HepG2 (cell line): ENCODE results near the gene FARSB. TPM values are rescaled to one million over a fixed set of nuclear protein-coding genes. Genes with fewer than 3 reads are reported as not detected.

Experiments
- ATAC-seq: fragments of 200-7000 bp; cut with Tn5 transposase; 3 replicates; pipeline ENCODE4 v1.9.1; 2020; ENCODE audit warnings: mild to moderate bottlenecking, moderate library complexity
- BruUV-seq: library from RNA; stranded (reverse); fragments of 400-500 nt; replicated peaks from 2 replicates; lab custom pipeline; 2021; lab: Mats Ljungman, UMichigan
- CTCF ChIA-PET: fragments of 300-600 bp; formaldehyde crosslinking; extraction: SDS; loops from one replicate; lab custom pipeline; 2021; ENCODE audit warnings: low total read pairs, inconsistent platforms, low intra/inter-chr PET ratio; lab: Yijun Ruan, JAX
- POLR2A ChIA-PET: fragments of 350-600 bp; sonication (Branson Sonifier 250); formaldehyde crosslinking; loops from one replicate; lab custom pipeline; 2020; ENCODE audit warnings: antibody characterized with exemption, inconsistent platforms; lab: Yijun Ruan, JAX
- DNase-seq: peaks from one replicate; pipeline ENCODE4 v3.0.0-alpha.2; 2015; ENCODE audit warnings: low spot score
- FAIRE-seq: peaks from 3 replicates; lab custom pipeline; 2011; peaks lifted over from hg19 to GRCh38; lab: Jason Lieb, UNC
- H2AFZ ChIP-seq: one replicate; pipeline ENCODE4 v1.6.1; 2011; ENCODE audit warnings: low read length, inconsistent platforms
- H3K27ac ChIP-seq: fragments of 300-600 bp; 3 replicates; pipeline ENCODE4 v1.8.0; 2011; ENCODE audit warnings: mixed run types, mild to moderate bottlenecking, mixed read lengths, low read length, inconsistent platforms; ENCODE audit not compliant: insufficient read depth; ENCODE audit errors: extremely low read length
- H3K27me3 ChIP-seq, 2 experiments: fragments of 200-600 bp in 1 of 2; 2 replicates in 1 of 2; 3 replicates in 1 of 2; pipeline versions ENCODE4 v1.6.0 to v1.8.0; 2011; ENCODE audit warnings: low read length in 2 of 2, mild to moderate bottlenecking in 2 of 2, moderate library complexity in 2 of 2, inconsistent platforms in 1 of 2; ENCODE audit not compliant: insufficient read depth in 2 of 2, control insufficient read depth in 1 of 2
- H3K36me3 ChIP-seq, 2 experiments: fragments of 200-600 bp in 1 of 2; replicated peaks in 1 of 2; 2 replicates in 1 of 2; 3 replicates in 1 of 2; pipeline versions ENCODE4 v1.5.1 to v1.8.0; 2011; ENCODE audit warnings: low read length in 2 of 2, inconsistent platforms in 1 of 2; ENCODE audit not compliant: insufficient read depth in 2 of 2, control insufficient read depth in 1 of 2
- H3K4me1 ChIP-seq: 2 replicates; pipeline ENCODE4 v1.5.1; 2012; ENCODE audit warnings: low read length, inconsistent platforms; ENCODE audit not compliant: insufficient read depth
- H3K4me2 ChIP-seq: 2 replicates; pipeline ENCODE4 v1.6.0; 2011; ENCODE audit warnings: low read depth, low read length, inconsistent platforms
- H3K4me3 ChIP-seq, 3 experiments: fragments of 200-600 bp in 1 of 3; sonication (generic), shearing (Covaris generic) in 1 of 3; replicated peaks in 1 of 3; 2 replicates each; pipeline ENCODE4 v1.5.1; 2011 to 2016; ENCODE audit warnings: low read length in 3 of 3, inconsistent platforms in 2 of 3, low read depth in 2 of 3, mild to moderate bottlenecking in 2 of 3, control low read depth in 1 of 3, mixed read lengths in 1 of 3; ENCODE audit not compliant: insufficient read depth in 1 of 3
- H3K79me2 ChIP-seq: one replicate; pipeline ENCODE4 v1.6.1; 2011; ENCODE audit warnings: low read length, inconsistent platforms; ENCODE audit not compliant: insufficient read depth
- H3K9ac ChIP-seq: 2 replicates; pipeline ENCODE4 v1.6.0; 2011; ENCODE audit warnings: mild to moderate bottlenecking, low read depth, low read length, inconsistent platforms; ENCODE audit not compliant: insufficient read depth
- H3K9me3 ChIP-seq: 2 replicates; pipeline ENCODE4 v1.5.1; 2012; ENCODE audit warnings: mild to moderate bottlenecking, low read length
- H4K20me1 ChIP-seq: 2 replicates; pipeline ENCODE4 v1.6.0; 2011; ENCODE audit warnings: inconsistent platforms, mild to moderate bottlenecking, low read length, moderate library complexity; ENCODE audit not compliant: insufficient read depth
- CTCF ChIP-seq: sonication (generic); formaldehyde crosslinking; IDR thresholded peaks from 2 replicates; pipeline ENCODE4 v1.5.0; 2020; ENCODE audit warnings: mild to moderate bottlenecking, missing genetic modification reagents, moderate library complexity
- KDM2A ChIP-seq: sonication (generic); formaldehyde crosslinking; IDR thresholded peaks from 2 replicates; pipeline ENCODE4 v1.4.0; 2020; ENCODE audit warnings: low read depth, missing genetic modification reagents, borderline replicate concordance
- KDM5A ChIP-seq: fragments of 200-600 bp; sonication (generic); IDR thresholded peaks from 2 replicates; pipeline ENCODE4 v1.7.0; 2018; ENCODE audit warnings: antibody characterized with exemption, mild to moderate bottlenecking, low read length, borderline replicate concordance
- RAD21 ChIP-seq: fragments of 450-650 bp; formaldehyde crosslinking; IDR thresholded peaks from 2 replicates; pipeline ENCODE4 v1.5.0; 2020; ENCODE audit warnings: mild to moderate bottlenecking
- RBM22 ChIP-seq: fragments of 200-400 bp; formaldehyde crosslinking; optimal IDR thresholded peaks from 2 replicates; pipeline ENCODE3; 2017; ENCODE audit warnings: mild to moderate bottlenecking, low read length, moderate library complexity
- SMC3 ChIP-seq: IDR thresholded peaks from 2 replicates; pipeline ENCODE4 v1.6.1; 2011; ENCODE audit warnings: low read length, improper control_type of control experiment
- STAG1 ChIP-seq: sonication (generic); formaldehyde crosslinking; IDR thresholded peaks from 2 replicates; pipeline ENCODE4 v1.4.0; 2020; ENCODE audit warnings: missing genetic modification reagents
- XRCC5 ChIP-seq: fragments of 200-400 bp; formaldehyde crosslinking; optimal IDR thresholded peaks from 2 replicates; pipeline ENCODE3; 2017; ENCODE audit warnings: mild to moderate bottlenecking, low read length
- ZSCAN21 ChIP-seq: sonication (generic); formaldehyde crosslinking; IDR thresholded peaks from 2 replicates; pipeline ENCODE4 v1.8.0; 2022; ENCODE audit warnings: mild to moderate bottlenecking, missing genetic modification reagents, moderate library complexity, borderline replicate concordance
- WGBS: methylation state at CpG from one replicate; pipeline ENCODE4 v1.1.6; 2017; ENCODE audit warnings: low lambda C conversion rate; 5-methylcytosine and 5-hydroxymethylcytosine counted together
- in situ Hi-C: cut with HindIII; loops from 2 replicates; pipeline ENCODE4 v1.10.0; 2017; ENCODE audit warnings: low pct_unique_long_range_greater_than_20kb; ENCODE audit not compliant: extremely low pct_ligation_motif_present
- intact Hi-C: fragments of 100-400 bp; cut with micrococcal nuclease; formaldehyde crosslinking; loops from one replicate; pipeline ENCODE4 v1.10.0; 2022; ENCODE audit not compliant: unreplicated experiment
- polyA plus RNA-seq, 8 experiments: library from polyadenylated mRNA; depleted of rRNA in 3 of 8; stranded (reverse) in 7 of 8; unstranded in 1 of 8; fragments of >200 nt; fragmentation: Illumina TruSeq in 4 of 8; extraction: Trizol in 4 of 8; gene quantifications; 2 replicates each; pipeline versions ENCODE4 v1.2.1 to v1.2.3, GENCODE V29; 2011 to 2016; ENCODE audit warnings: low read depth in 4 of 8, missing spikeins in 1 of 8, mixed read lengths in 1 of 8; ENCODE audit not compliant: insufficient read depth in 1 of 8
- total RNA-seq, 5 experiments: library from RNA; depleted of rRNA; stranded (reverse); fragments of >200 nt; fragmentation: Illumina TruSeq; extraction: Trizol; gene quantifications; 2 replicates each; pipeline ENCODE4 v1.2.3, GENCODE V29; 2016; ENCODE audit warnings: low read depth in 1 of 5
- TF ChIP-seq, protein P1 (sequence below), 2 experiments: sonication (generic) in 1 of 2; formaldehyde crosslinking in 1 of 2; IDR thresholded peaks; 2 replicates each; pipeline versions ENCODE4 v1.6.1 to v1.9.0; 2014 to 2022; ENCODE audit warnings: antibody characterized with exemption in 1 of 2, borderline replicate concordance in 1 of 2, inconsistent platforms in 1 of 2, low read depth in 1 of 2, missing genetic modification reagents in 1 of 2

Gene FARSB
- total and polyA plus RNA-seq, 2 of the 13 experiments (the other 11 are each of a cell fraction or from before 2014, with no cell fraction given): 23.3 to 45.9 TPM

DNA sequence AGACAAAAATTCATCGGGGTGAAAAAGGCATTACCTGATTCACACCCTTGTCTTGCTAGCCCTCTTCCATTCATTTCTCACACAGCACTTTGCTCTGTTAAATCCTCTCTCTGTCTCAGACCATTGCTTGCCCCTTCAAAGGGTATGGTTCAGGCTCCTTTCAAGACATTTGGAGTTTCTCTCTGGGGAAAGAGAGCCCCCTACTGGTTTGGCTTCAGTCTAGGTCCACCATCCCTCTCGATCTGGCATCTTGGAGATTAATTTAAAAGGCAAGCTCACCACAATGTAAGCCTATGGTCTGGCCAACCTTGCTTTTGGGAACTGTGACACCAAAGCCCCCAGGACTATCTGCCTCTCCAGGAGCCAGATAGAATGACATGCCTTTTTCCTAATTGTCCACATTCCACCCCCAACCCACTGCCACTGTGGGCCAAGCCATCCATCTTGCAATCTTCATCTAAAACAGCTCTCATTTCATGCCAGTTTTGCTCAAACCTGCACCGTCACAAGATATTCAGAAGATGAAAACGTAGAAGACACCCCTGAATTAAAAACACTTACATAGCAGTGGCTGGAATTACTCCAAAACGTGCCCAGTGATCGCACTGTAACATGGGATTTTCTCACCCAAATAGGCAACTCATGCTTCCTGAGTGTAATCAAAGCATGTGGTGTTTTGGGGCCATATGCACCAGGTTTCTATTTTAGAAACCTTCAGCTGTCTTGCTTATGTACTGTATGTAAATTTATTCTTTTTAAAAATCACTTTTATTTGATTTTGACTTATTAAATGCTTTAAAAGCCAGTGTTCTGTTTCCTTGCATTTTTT lies 93.9 kb downstream of the FARSB start:
- CTCF ChIA-PET: interaction anchor here (1.3 kb wide), 1 partner anchor 505 kb away, joined by 6 read pairs; no protein-coding TSS in a partner anchor
- H3K27ac ChIP-seq: no peak overlapping the region
- no peaks in the 10 kb centered on the region for H3K79me2 ChIP-seq
- WGBS: 65% methylated on average over 6 of the region's 6 CpGs
- no peaks in the 10 kb centered on the region for H4K20me1 ChIP-seq
- DNase-seq: peak; percentile 41
- no peak overlapping the region for H3K4me2 ChIP-seq
- intact Hi-C loops (loop anchor here (1.0 to 2.0 kb wide), 2 partner anchors 243 to 505 kb away; no protein-coding TSS in a partner anchor), in situ Hi-C loops (loop anchor here (5.0 kb wide), 2 partner anchors 250 to 510 kb away; no protein-coding TSS in a partner anchor)
- no peaks in the 10 kb centered on the region for H3K4me1 ChIP-seq
- no peak overlapping the region for H3K9ac ChIP-seq
- H3K9me3 ChIP-seq: no peaks in the 10 kb centered on the region
- H3K27me3 ChIP-seq: no peaks in the 10 kb centered on the region
- H3K36me3 ChIP-seq: no peaks in the 10 kb centered on the region
- no peak overlapping the region for H3K4me3 ChIP-seq
- TF ChIP-seq STAG1 (CRISPR knock-in tag): peak; percentile 79
- TF ChIP-seq RBM22: peak; percentile 41
- peak; percentile 57 for TF ChIP-seq RAD21 (CRISPR knock-in tag)
- TF ChIP-seq, protein P1, sequence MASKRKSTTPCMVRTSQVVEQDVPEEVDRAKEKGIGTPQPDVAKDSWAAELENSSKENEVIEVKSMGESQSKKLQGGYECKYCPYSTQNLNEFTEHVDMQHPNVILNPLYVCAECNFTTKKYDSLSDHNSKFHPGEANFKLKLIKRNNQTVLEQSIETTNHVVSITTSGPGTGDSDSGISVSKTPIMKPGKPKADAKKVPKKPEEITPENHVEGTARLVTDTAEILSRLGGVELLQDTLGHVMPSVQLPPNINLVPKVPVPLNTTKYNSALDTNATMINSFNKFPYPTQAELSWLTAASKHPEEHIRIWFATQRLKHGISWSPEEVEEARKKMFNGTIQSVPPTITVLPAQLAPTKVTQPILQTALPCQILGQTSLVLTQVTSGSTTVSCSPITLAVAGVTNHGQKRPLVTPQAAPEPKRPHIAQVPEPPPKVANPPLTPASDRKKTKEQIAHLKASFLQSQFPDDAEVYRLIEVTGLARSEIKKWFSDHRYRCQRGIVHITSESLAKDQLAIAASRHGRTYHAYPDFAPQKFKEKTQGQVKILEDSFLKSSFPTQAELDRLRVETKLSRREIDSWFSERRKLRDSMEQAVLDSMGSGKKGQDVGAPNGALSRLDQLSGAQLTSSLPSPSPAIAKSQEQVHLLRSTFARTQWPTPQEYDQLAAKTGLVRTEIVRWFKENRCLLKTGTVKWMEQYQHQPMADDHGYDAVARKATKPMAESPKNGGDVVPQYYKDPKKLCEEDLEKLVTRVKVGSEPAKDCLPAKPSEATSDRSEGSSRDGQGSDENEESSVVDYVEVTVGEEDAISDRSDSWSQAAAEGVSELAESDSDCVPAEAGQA (IDR thresholded peaks at IDR 0.05; ENCODE audit: low read depth): no peak
- TF ChIP-seq, protein P1 (CRISPR knock-in tag; IDR thresholded peaks at IDR 0.05; ENCODE audit: borderline replicate concordance): no peak
- peak; percentile 51 for TF ChIP-seq SMC3
- TF ChIP-seq KDM5A: no peak
- TF ChIP-seq KDM2A (CRISPR knock-in tag): no peak
- no peak for TF ChIP-seq ZSCAN21 (CRISPR knock-in tag)
- peak; percentile 74 for TF ChIP-seq CTCF (CRISPR knock-in tag)
- TF ChIP-seq XRCC5: peak; percentile 76
- peak; percentile 8 for FAIRE-seq
- H2AFZ ChIP-seq: no peak overlapping the region
- BruUV-seq: no TSS peak
- POLR2A ChIA-PET: no interaction called here
- peak; percentile 66 for ATAC-seq
